Upper lobe of right lung (tissue), 1 donor: Measurements from ENCODE around the gene EPHA10. TPM values are rescaled to one million over a fixed set of nuclear protein-coding genes. Genes with fewer than 3 reads are reported as not detected.

Source experiments
- ATAC-seq: fragments of 200-7000 bp; cut with Tn5 transposase; one replicate; pipeline ENCODE4 v1.9.1; 2020; ENCODE audit warnings: mild to moderate bottlenecking, moderate library complexity
- DNase-seq: peaks from one replicate; pipeline ENCODE4 v3.0.0-alpha.2; 2020
- H3K27ac ChIP-seq: fragments of 200-600 bp; one replicate; pipeline ENCODE4 v1.8.0; 2022
- H3K27me3 ChIP-seq: fragments of 200-600 bp; one replicate; pipeline ENCODE4 v1.8.0; 2022; ENCODE audit warnings: mild to moderate bottlenecking
- H3K36me3 ChIP-seq: fragments of 200-600 bp; one replicate; pipeline ENCODE4 v1.8.0; 2022
- H3K4me1 ChIP-seq: fragments of 200-600 bp; one replicate; pipeline ENCODE4 v1.8.0; 2022
- H3K4me3 ChIP-seq: fragments of 200-600 bp; one replicate; pipeline ENCODE4 v1.8.0; 2022; ENCODE audit warnings: mild to moderate bottlenecking
- H3K9me3 ChIP-seq: fragments of 200-600 bp; one replicate; pipeline ENCODE4 v1.8.0; 2022
- CTCF ChIP-seq: fragments of 200-600 bp; IDR thresholded peaks from one replicate; pipeline ENCODE4 v1.8.0; 2022; ENCODE audit warnings: antibody characterized with exemption
- intact Hi-C: fragments of 100-400 bp; cut with DNase I; formaldehyde crosslinking; loops from one replicate; pipeline ENCODE4 v1.11.0; 2022
- total RNA-seq: library from RNA; stranded (reverse); fragmentation: NEBNext Ultra II Directional; extraction: Animal tissue kit (Norgen Biotek cat#: 25700); gene quantifications from one replicate; pipeline ENCODE4 v1.2.1, GENCODE V29; 2021
- donor health status: DM: no; HTN: yes; CAD: no; lungs with severe emphysema.

The EPHA10 gene
- total RNA-seq, 1 donor from 2014 or later: 1.4 TPM

GRCh38 chr1:37718181-37718900 is 46.6 kb downstream of the EPHA10 start:
- intact Hi-C loops: no loop called here
- no peak for TF ChIP-seq CTCF
- Histone ChIP-seq H3K4me3 (no peak overlapping the region), H3K27me3 (no peaks in the 10 kb centered on the region), H3K9me3 (no peaks in the 10 kb centered on the region), H3K4me1 (no peaks in the 10 kb centered on the region), H3K27ac (no peak overlapping the region), H3K36me3 (no peaks in the 10 kb centered on the region)
- DNase-seq (no peak), ATAC-seq (no peak)

GRCh38 chr1:37717631-37718030 is 47.3 kb downstream of the EPHA10 start:
- no peak for ATAC-seq
- intact Hi-C loops: no loop called here
- no peak for DNase-seq
- no peaks in the 10 kb centered on the region for H3K9me3 ChIP-seq
- H3K36me3 ChIP-seq: no peaks in the 10 kb centered on the region
- no peaks in the 10 kb centered on the region for H3K4me1 ChIP-seq
- no peak overlapping the region for H3K27ac ChIP-seq
- no peak for TF ChIP-seq CTCF
- H3K4me3 ChIP-seq: no peak overlapping the region
- H3K27me3 ChIP-seq: no peaks in the 10 kb centered on the region

GRCh38 chr1:37716321-37716720 is 48.6 kb downstream of the EPHA10 start:
- no peaks in the 10 kb centered on the region for H3K27me3 ChIP-seq
- no peaks in the 10 kb centered on the region for H3K9me3 ChIP-seq
- no peaks in the 10 kb centered on the region for H3K4me1 ChIP-seq
- H3K27ac ChIP-seq: no peak overlapping the region
- no peak overlapping the region for H3K4me3 ChIP-seq
- ATAC-seq (no peak), DNase-seq (no peak)
- no peaks in the 10 kb centered on the region for H3K36me3 ChIP-seq
- intact Hi-C loops: no loop called here
- no peak for TF ChIP-seq CTCF

GRCh38 chr1:37714689-37715088 is 50.2 kb downstream of the EPHA10 start:
- ATAC-seq: no peak
- no peaks in the 10 kb centered on the region for H3K9me3 ChIP-seq
- no peak for TF ChIP-seq CTCF
- no peak overlapping the region for H3K27ac ChIP-seq
- peak; percentile 18 for DNase-seq
- no peaks in the 10 kb centered on the region for H3K27me3 ChIP-seq
- H3K4me1 ChIP-seq: no peaks in the 10 kb centered on the region
- no peak overlapping the region for H3K4me3 ChIP-seq
- no peaks in the 10 kb centered on the region for H3K36me3 ChIP-seq
- intact Hi-C loops: no loop called here

- Histone ChIP-seq H3K9me3 (no peaks in the 10 kb centered on the region), H3K27me3 (no peaks in the 10 kb centered on the region), H3K4me3 (no peak overlapping the region), H3K4me1 (no peaks in the 10 kb centered on the region), H3K36me3 (no peaks in the 10 kb centered on the region), H3K27ac (no peak overlapping the region)
- DNase-seq (peak; percentile 33), ATAC-seq (no peak)
- TF ChIP-seq CTCF: no peak
- intact Hi-C loops: no loop called here
Measured at GRCh38 chr1:37714226-37714625, 50.7 kb downstream of the EPHA10 start.

GRCh38 chr1:37708471-37708870 is 56.4 kb downstream of the EPHA10 start:
- Histone ChIP-seq H3K9me3 (no peaks in the 10 kb centered on the region), H3K27ac (no peak overlapping the region), H3K36me3 (no peaks in the 10 kb centered on the region), H3K4me1 (no peaks in the 10 kb centered on the region), H3K4me3 (no peak overlapping the region), H3K27me3 (no peaks in the 10 kb centered on the region)
- no peak for TF ChIP-seq CTCF
- DNase-seq (peak; percentile 32), ATAC-seq (no peak)
- intact Hi-C loops: no loop called here
